WERI-Rb-1 (cell line): ENCODE data around the gene SLC24A3.

Experiments
- DNase-seq: peaks from one replicate; pipeline ENCODE4 v3.0.0-alpha.2; 2020
- H3K27ac ChIP-seq: fragments of 250-450 bp; sonication (Bioruptor Pico); 2 replicates; pipeline ENCODE4 v1.5.1; 2020; ENCODE audit warnings: mild to moderate bottlenecking, moderate library complexity
- H3K27me3 ChIP-seq: fragments of 250-450 bp; sonication (Bioruptor Pico); 2 replicates; pipeline ENCODE4 v1.5.1; 2021; ENCODE audit warnings: mild to moderate bottlenecking, low read depth, moderate library complexity; ENCODE audit not compliant: insufficient read depth, severe bottlenecking
- H3K36me3 ChIP-seq: fragments of 250-450 bp; sonication (Bioruptor Pico); 2 replicates; pipeline ENCODE4 v1.5.1; 2020; ENCODE audit warnings: mild to moderate bottlenecking, moderate library complexity
- H3K4me3 ChIP-seq: 2 replicates; pipeline ENCODE4 v1.5.1; 2011; ENCODE audit warnings: low read depth, mild to moderate bottlenecking, control low read depth, low read length
- H3K9me3 ChIP-seq: fragments of 250-450 bp; sonication (Bioruptor Pico); 2 replicates; pipeline ENCODE4 v1.5.1; 2021; ENCODE audit warnings: mild to moderate bottlenecking, moderate library complexity; ENCODE audit not compliant: severe bottlenecking
- CTCF ChIP-seq: IDR thresholded peaks from 2 replicates; pipeline ENCODE4 v1.5.1; 2011; ENCODE audit warnings: low read depth, mild to moderate bottlenecking, control low read depth, inconsistent platforms, low read length

Gene SLC24A3

GRCh38 chr20:19244291-19244690 is 31.8 kb downstream of the SLC24A3 start:
- H3K27ac ChIP-seq: no peak overlapping the region
- no peak overlapping the region for H3K4me3 ChIP-seq
- H3K9me3 ChIP-seq: no peaks in the 10 kb centered on the region
- TF ChIP-seq CTCF: no peak
- H3K36me3 ChIP-seq: no peaks in the 10 kb centered on the region
- H3K27me3 ChIP-seq: peaks cover 66% of the 10 kb centered on the region
- no peak for DNase-seq

- H3K4me3 ChIP-seq: no peak overlapping the region
- no peaks in the 10 kb centered on the region for H3K9me3 ChIP-seq
- H3K36me3 ChIP-seq: no peaks in the 10 kb centered on the region
- H3K27me3 ChIP-seq: peaks cover 58% of the 10 kb centered on the region
- DNase-seq: no peak
- no peak overlapping the region for H3K27ac ChIP-seq
- 0 out of 2 replicates have a peak, but pooled peaks have one; percentile 18 for TF ChIP-seq CTCF
These were observed 36.9 kb downstream of the SLC24A3 start for GRCh38 chr20:19249106-19249879.

GRCh38 chr20:19250346-19250745 is 37.9 kb downstream of the SLC24A3 start:
- H3K9me3 ChIP-seq: no peaks in the 10 kb centered on the region
- TF ChIP-seq CTCF: no peak
- H3K36me3 ChIP-seq: no peaks in the 10 kb centered on the region
- DNase-seq: no peak
- peaks cover 57% of the 10 kb centered on the region for H3K27me3 ChIP-seq
- H3K27ac ChIP-seq: no peak overlapping the region
- no peak overlapping the region for H3K4me3 ChIP-seq

- H3K4me3 ChIP-seq: no peak overlapping the region
- no peaks in the 10 kb centered on the region for H3K9me3 ChIP-seq
- peaks cover 66% of the 10 kb centered on the region for H3K27me3 ChIP-seq
- no peaks in the 10 kb centered on the region for H3K36me3 ChIP-seq
- H3K27ac ChIP-seq: no peak overlapping the region
- DNase-seq: no peak
- no peak for TF ChIP-seq CTCF
These were observed 39.1 kb downstream of the SLC24A3 start for GRCh38 chr20:19251506-19251905.

- no peak for DNase-seq
- TF ChIP-seq CTCF: no peak
- Histone ChIP-seq H3K4me3 (no peak overlapping the region), H3K27ac (no peak overlapping the region), H3K36me3 (no peaks in the 10 kb centered on the region), H3K27me3 (peaks cover 64% of the 10 kb centered on the region), H3K9me3 (no peaks in the 10 kb centered on the region)
These were observed 39.5 kb downstream of the SLC24A3 start for GRCh38 chr20:19251958-19252357.
